ENCODE results near the gene PANK3. TPM values are rescaled to one million over a fixed set of nuclear protein-coding genes. Genes with fewer than 3 reads are reported as not detected.

The PANK3 gene
- total and polyA plus RNA-seq, 9 of the 15 experiments (the other 6 are each of a cell fraction or from before 2014, with no cell fraction given): 5.9 to 50.4 (median 29.7) TPM

DNA sequence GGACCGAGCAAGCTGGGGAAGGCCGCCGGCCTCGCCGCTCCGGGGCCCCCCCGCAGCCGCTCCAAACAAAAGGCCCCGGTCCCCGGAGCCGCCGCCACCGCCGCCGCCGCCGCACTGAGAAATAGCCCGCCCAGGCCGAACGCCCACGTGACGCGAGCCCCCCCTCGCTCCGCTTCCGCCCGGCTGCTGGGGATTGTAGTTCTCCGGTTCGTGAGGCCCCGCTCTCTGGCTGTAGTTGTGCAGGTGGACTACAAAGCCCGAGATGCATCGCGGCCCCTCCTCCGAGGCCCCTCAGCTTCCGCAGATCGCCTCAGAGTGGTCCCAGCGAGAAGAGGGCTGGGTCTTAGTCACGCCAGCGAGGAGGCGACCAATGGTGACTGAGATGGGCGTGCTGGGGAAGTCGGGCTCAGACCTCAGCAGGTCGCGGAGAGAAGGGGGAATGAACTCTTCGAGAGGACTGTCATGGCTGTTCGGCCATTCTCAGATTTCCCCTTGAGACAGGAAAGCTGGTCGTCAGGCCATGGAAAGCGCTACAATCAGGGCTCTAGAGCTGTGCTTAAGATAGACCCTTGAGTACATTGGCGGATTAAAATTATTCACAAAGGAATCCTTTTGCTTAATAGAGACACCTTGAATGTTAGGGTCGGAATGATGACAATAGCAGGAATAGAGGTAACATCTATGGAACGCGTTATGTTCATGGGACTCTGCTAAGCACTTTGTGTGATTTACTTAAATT is 489 bp upstream of the PANK3 start (continued):
- TF ChIP-seq, protein P1, sequence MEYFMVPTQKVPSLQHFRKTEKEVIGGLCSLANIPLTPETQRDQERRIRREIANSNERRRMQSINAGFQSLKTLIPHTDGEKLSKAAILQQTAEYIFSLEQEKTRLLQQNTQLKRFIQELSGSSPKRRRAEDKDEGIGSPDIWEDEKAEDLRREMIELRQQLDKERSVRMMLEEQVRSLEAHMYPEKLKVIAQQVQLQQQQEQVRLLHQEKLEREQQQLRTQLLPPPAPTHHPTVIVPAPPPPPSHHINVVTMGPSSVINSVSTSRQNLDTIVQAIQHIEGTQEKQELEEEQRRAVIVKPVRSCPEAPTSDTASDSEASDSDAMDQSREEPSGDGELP (CRISPR knock-in tag; IDR thresholded peaks at IDR 0.05; ENCODE audit: borderline replicate concordance): peak; percentile 80; the same call in 1 of the 2 replicates
- TF ChIP-seq XRCC3 (IDR thresholded peaks at IDR 0.05) (no peak), FOXA1 (IDR thresholded peaks at IDR 0.05; ENCODE audit: borderline replicate concordance) (no peak), ZNF408 (CRISPR knock-in tag; IDR thresholded peaks at IDR 0.05; ENCODE audit: low read depth) (no peak), THRAP3 (IDR thresholded peaks at IDR 0.05; ENCODE audit: borderline replicate concordance) (no peak), SREBF2 (CRISPR knock-in tag; IDR thresholded peaks at IDR 0.05) (no peak), GTF2F1 (IDR thresholded peaks at IDR 0.05; ENCODE audit: low read depth, low read length) (no peak), TEAD4 (IDR thresholded peaks at IDR 0.05; ENCODE audit: low read length) (no peak; the same call in 1 of the 2 replicates), TEAD4 (CRISPR knock-in tag; IDR thresholded peaks at IDR 0.05; ENCODE audit: borderline replicate concordance) (no peak), ZNF668 (CRISPR knock-in tag; IDR thresholded peaks at IDR 0.05) (no peak), CXXC5 (CRISPR knock-in tag; IDR thresholded peaks at IDR 0.05) (peak; percentile 91), FOXJ2 (tag; IDR thresholded peaks at IDR 0.05) (no peak; the same call in 1 of the 2 replicates), ZNF584 (CRISPR knock-in tag; IDR thresholded peaks at IDR 0.05; ENCODE audit: low read depth) (peak; percentile 72; the same call in 1 of the 2 replicates), SLC30A9 (CRISPR knock-in tag; IDR thresholded peaks at IDR 0.05) (no peak), CBFB (CRISPR knock-in tag; IDR thresholded peaks at IDR 0.05) (no peak)
- TF ChIP-seq, protein P2, sequence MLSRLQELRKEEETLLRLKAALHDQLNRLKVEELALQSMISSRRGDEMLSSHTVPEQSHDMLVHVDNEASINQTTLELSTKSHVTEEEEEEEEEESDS (CRISPR knock-in tag; IDR thresholded peaks at IDR 0.05): no peak
- TF ChIP-seq, protein P3, sequence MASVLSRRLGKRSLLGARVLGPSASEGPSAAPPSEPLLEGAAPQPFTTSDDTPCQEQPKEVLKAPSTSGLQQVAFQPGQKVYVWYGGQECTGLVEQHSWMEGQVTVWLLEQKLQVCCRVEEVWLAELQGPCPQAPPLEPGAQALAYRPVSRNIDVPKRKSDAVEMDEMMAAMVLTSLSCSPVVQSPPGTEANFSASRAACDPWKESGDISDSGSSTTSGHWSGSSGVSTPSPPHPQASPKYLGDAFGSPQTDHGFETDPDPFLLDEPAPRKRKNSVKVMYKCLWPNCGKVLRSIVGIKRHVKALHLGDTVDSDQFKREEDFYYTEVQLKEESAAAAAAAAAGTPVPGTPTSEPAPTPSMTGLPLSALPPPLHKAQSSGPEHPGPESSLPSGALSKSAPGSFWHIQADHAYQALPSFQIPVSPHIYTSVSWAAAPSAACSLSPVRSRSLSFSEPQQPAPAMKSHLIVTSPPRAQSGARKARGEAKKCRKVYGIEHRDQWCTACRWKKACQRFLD (CRISPR knock-in tag; IDR thresholded peaks at IDR 0.05): peak; percentile 54; the same call in 1 of the 2 replicates
- TF ChIP-seq, protein P4, sequence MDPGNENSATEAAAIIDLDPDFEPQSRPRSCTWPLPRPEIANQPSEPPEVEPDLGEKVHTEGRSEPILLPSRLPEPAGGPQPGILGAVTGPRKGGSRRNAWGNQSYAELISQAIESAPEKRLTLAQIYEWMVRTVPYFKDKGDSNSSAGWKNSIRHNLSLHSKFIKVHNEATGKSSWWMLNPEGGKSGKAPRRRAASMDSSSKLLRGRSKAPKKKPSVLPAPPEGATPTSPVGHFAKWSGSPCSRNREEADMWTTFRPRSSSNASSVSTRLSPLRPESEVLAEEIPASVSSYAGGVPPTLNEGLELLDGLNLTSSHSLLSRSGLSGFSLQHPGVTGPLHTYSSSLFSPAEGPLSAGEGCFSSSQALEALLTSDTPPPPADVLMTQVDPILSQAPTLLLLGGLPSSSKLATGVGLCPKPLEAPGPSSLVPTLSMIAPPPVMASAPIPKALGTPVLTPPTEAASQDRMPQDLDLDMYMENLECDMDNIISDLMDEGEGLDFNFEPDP (CRISPR knock-in tag; IDR thresholded peaks at IDR 0.05): no peak
- TF ChIP-seq, protein P5, sequence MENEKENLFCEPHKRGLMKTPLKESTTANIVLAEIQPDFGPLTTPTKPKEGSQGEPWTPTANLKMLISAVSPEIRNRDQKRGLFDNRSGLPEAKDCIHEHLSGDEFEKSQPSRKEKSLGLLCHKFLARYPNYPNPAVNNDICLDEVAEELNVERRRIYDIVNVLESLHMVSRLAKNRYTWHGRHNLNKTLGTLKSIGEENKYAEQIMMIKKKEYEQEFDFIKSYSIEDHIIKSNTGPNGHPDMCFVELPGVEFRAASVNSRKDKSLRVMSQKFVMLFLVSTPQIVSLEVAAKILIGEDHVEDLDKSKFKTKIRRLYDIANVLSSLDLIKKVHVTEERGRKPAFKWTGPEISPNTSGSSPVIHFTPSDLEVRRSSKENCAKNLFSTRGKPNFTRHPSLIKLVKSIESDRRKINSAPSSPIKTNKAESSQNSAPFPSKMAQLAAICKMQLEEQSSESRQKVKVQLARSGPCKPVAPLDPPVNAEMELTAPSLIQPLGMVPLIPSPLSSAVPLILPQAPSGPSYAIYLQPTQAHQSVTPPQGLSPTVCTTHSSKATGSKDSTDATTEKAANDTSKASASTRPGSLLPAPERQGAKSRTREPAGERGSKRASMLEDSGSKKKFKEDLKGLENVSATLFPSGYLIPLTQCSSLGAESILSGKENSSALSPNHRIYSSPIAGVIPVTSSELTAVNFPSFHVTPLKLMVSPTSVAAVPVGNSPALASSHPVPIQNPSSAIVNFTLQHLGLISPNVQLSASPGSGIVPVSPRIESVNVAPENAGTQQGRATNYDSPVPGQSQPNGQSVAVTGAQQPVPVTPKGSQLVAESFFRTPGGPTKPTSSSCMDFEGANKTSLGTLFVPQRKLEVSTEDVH (IDR thresholded peaks at IDR 0.05; ENCODE audit: low read depth, partially characterized antibody): no peak
- TF ChIP-seq, protein P6, sequence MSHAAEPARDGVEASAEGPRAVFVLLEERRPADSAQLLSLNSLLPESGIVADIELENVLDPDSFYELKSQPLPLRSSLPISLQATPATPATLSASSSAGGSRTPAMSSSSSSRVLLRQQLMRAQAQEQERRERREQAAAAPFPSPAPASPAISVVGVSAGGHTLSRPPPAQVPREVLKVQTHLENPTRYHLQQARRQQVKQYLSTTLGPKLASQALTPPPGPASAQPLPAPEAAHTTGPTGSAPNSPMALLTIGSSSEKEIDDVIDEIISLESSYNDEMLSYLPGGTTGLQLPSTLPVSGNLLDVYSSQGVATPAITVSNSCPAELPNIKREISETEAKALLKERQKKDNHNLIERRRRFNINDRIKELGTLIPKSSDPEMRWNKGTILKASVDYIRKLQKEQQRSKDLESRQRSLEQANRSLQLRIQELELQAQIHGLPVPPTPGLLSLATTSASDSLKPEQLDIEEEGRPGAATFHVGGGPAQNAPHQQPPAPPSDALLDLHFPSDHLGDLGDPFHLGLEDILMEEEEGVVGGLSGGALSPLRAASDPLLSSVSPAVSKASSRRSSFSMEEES (CRISPR knock-in tag; IDR thresholded peaks at IDR 0.05): peak; percentile 91

Measured in K562 (cell line).